Stimulated activated naive CD4-positive, alpha-beta T cell (primary cell): ENCODE results near the gene SHOX.

Experiments
- DNase-seq, 6 experiments: peaks; one replicate each; lab custom pipeline; 2025; lab: John Stamatoyannopoulos, UW

Gene SHOX

GRCh38 chrX:666762-667720, 36.5 kb downstream of the SHOX start:
- DNase-seq, result no peak

DNA sequence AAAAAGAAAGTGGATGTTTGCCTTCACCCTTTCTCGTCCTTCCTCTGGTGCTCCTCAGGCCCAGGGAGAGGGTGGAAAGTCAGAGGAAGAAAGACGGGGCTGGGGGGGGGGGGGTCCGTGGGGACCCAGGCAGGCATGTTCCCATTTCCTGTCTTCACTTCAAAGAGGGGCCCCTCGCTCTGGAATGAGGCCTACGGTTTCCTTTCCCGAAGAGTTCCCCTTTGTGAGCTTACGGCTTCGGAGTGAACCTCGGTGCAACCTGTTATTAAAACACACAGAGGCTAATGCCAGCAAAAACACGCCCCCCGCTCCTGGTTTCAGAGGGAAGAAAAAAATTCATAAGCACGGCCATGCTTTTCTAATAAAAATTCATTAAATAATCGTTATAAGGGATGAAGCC, 40.1 kb downstream of the SHOX start:
- no peak for DNase-seq

DNA sequence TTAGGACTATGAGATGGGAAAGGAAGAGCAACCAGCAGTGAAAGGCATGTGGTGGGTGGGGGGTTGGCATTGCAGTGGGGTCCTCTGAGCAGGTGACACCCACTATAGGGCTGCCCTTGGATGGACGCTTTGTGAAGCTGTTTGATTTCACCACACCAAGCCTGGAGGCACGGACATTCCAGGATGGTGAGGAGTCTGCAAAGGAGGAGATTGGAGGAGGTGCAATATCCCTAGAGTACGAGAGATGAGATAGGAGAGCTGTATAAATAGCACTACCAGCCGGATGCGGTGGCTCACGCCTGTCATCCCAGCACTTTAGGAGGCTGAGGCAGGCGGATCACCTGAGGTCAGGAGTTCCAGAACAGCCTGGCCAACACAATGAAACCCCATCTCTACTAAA, 42.3 kb downstream of the SHOX start:
- DNase-seq, result no peak

DNA sequence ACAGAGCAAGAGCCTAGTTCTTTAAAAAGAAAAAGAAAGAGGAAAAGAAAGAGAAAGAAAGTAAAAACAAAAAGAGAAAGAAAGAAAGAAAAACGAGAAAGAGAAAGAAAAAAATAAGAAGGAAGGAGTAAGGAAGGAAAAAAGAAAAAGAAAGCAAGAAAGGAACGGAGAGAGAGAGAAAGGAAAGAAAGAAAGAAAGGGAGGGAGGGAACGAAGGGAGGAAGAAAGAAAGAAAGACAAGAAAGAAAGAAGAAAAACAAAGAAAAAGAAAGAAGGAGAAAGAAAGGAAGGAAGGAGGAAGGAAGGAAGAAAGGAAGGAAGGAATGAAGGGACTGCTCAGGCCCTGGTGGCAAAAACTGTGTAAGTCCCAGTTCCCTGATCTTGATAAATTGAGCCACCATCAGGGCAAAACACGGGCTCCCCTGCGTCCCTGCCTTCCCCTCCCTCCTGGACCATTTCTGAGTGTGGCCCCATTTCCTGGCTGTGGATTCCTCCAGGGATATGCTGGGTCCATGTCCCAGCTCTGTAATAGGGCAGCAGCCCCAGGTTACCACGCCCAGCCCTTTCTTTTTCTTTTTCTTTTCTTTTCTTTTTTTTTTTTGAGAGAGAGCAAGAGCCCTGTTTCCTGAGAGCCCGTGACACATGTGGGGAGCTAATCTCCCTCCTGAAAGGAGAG, 44.8 kb downstream of the SHOX start:
- no peak for DNase-seq

- no peak for DNase-seq
These were observed 45.3 kb downstream of the SHOX start for GRCh38 chrX:675955-676295.

DNA sequence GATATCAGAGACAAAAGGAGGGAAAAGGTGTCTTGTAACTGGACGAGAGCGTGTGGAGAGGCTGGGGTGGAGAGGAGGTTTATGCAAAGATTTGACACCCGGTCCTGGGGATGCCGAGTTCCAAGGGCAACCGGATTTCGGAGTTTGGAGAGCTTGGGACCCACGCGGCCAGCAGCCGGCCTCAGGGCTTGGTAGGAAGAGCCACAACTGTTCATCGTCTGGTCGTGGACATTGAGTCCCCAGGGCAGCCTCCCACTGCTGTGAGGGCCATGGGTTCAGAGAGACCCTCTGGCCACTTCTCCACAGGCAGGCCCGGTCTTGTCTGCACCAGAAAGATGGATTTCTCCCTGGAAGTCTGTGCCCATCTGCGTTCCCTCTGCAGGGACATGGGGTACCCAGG, 46.8 kb downstream of the SHOX start:
- no peak for DNase-seq

- no peak for DNase-seq
These were observed 48.8 kb downstream of the SHOX start for GRCh38 chrX:679291-679979.

DNA sequence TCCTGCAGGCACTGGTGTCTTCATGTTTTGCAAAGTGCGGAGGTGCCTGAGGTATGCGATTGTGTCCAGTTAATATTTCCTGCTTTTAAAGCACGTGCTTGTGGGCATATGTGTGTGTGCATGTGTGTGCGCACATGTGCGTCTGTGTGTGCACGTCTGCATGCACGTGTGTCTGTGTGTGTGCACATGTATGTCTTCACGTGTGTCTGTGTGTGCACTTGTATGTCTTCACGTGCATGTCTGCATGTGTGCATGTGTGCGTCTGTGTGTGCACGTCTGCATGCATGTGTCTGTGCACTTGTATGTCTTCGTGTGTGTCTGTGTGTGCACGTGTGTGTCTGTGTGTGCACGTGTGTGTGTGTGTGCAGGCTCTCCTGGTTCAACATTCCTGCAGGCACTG, 49.5 kb downstream of the SHOX start:
- DNase-seq, result no peak

GRCh38 chrX:681989-682388, 51.4 kb downstream of the SHOX start:
- DNase-seq, result no peak

- no peak for DNase-seq
These were observed 52.3 kb downstream of the SHOX start for GRCh38 chrX:682892-683291.

DNA sequence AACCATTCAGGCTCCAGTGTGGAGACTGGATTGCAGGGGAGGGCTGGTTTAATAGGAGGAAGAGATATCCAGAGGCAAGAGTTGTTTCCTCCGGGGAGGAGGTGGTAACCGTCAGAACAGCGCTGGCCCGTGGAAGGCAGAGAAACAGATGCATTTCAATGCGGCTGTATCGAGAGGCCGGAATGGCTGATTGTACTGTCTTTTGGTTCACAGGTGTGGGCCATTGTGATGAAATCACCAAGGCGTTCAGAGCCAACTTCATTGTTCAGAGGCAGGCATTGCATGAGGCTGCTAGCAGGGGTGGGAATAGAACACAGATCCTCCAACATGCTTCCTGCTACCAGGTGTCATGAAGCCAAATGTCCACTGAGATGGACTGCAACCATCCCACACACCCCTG, 53.0 kb downstream of the SHOX start:
- DNase-seq, result no peak

- no peak for DNase-seq
These were observed 54.8 kb downstream of the SHOX start for GRCh38 chrX:685120-686032.

DNA sequence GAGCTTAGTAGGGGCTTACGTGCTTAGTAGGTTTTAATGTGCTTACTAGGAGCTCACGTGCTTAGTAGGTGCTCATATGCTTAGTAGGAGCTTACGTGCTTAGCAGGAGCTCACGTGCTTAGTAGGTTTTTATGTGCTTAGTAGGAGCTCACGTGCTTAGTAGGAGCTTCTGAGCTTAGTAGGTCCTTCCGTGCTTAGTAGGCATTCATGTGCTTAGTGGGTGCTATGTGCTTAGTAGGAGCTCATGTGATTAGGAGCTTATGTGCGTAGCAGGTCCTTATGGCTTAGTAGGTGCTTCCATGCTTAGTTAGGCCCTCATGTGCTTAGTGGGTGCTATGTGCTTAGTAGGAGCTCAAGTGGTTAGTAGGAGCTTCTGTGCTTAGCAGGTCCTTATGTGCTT, 59.4 kb downstream of the SHOX start:
- no peak for DNase-seq

GRCh38 chrX:694800-695199, 64.2 kb downstream of the SHOX start:
- no peak for DNase-seq

GRCh38 chrX:698206-698605, 67.6 kb downstream of the SHOX start:
- DNase-seq, result no peak

DNA sequence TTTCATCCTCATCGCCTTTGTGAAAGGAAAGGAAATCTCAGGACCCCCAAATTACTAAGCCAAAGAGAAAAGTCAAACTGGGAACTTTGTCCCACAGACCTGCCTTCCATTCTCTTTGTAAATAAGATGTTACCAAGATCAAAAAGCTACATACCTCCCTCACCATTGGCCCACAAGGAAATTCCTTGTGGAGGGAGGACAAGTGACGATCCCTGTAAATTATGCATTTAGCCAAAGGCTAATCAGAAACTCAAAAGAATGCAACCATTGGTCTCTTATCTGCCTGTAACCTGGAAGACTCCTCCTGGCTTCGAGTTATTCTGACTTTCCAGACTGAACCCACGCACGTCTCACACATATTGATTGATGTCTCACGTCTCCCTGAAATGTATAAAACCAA, 70.3 kb downstream of the SHOX start:
- no peak for DNase-seq

DNA sequence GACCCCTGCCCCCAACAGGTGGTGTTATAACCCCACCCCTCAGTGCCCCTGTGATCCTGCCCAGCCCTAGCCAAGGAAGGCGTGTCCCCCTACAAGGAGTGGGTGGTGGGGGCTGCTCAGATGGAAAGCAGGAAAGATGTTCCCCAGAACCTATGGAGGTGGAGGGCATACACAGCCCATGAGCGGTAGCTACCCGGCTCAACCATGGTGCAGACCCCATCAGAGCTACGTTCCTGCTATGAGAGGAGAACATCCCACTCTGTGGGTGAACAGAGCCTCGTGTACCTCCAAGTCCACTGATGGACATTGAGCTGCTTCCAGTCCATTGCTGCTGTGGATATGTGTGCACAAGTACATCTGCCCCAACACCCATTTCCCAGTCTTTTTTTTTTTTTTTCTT, 71.1 kb downstream of the SHOX start:
- DNase-seq, result no peak

DNA sequence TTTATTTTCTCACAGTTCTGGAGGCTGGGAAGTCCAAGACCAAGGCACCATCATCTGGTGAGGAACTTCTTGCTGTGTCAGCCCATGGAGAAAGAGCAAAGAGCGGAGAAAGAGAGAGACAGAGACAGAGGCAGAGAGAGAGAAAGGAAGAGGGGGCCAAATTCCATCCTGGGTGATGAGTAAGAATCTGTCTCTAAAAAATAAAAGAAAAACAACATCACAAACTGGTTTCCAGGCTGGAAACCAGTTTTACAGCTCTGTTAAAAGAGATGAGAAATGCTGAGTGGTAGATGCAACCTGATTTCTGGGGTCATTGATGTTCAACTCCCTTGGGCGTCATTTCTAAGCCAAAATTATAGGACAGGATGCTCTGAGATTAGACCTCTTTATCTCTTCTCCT, 72.9 kb downstream of the SHOX start:
- DNase-seq, result no peak

GRCh38 chrX:703866-704265, 73.3 kb downstream of the SHOX start:
- no peak for DNase-seq
